AG09319 (cell line): Measurements from ENCODE around the gene RPS5.

Experiments
- DNase-seq: peaks from one replicate; pipeline ENCODE4 v3.0.0-alpha.2; 2010; ENCODE audit warnings: low read depth; ENCODE audit errors: extremely low read depth
- CTCF ChIP-seq: IDR thresholded peaks from 2 replicates; pipeline ENCODE4 v1.5.1; 2011; ENCODE audit warnings: low read depth, mild to moderate bottlenecking, inconsistent platforms, low read length, moderate library complexity

The RPS5 gene

GRCh38 chr19:58354478-58355030, 32.5 kb upstream of the RPS5 start:
- TF ChIP-seq CTCF = no peak
- DNase-seq = no peak

DNA sequence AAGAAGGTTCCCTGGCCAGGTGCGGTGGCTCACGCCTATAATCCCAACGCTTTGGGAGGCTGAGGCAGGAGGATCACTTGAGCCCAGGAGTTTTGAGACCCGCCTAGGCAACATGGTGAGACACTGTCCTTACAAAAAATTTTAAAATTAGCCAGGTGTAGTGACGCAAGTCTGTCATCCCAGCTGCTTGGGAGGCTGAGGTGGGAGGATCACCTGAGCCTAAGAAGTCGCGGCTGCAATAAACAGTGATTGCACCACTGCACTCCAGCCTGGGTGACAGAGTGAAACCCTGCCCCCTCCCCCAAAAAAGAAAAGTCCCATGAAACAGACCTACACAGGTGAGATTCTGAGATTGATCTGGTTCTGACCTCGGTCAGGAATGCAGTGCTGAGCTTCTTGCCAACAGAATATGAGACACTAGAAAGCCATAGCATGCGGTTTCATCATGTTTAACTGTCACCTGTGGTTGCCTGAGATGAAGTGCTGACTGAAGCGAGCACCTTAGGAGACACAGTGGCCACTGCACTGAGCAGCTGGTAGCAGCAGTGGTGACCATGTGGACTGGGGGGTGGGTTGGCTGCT, 31.8 kb upstream of the RPS5 start:
- DNase-seq = no peak
- no peak for TF ChIP-seq CTCF

DNA sequence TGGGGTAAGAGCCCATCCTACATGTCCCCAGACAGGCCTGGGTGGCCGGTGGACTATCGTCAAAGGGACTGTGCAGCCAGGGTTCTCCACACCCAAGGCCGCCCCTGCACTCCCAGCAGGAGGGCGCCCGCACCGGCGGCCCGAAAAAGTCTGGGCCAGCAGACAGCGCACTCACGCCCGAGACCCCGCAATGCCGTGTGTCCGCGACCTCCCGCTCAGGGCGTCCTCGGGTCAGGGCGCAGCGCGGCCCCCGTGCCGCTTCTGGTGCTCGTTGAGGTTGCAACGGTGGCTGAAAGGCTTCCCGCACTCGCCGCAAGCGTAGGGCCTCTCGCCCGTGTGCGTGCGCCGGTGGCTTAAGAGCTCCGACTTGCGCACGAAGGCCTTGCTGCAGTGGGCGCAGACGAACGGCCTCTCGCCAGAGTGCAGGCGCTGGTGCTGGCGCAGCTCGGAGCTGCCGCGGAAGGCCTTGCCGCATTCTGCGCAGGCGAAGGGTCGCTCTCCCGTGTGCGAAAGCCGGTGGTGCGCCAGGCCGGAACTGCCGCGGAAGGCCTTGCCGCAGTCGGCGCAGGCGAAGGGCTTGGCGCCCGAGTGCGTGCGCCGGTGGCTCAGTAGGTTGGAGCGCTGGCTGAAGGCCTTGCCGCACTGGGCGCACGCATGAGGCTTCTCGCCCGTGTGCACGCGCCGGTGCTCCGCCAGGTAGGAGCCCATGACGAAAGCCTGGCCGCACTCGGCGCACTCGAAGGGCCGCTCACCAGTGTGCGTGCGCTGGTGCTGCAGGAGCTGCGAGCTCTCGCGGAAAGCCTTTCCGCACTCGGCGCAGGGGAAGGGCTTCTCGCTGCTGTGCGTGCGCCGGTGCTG, 30.9 kb upstream of the RPS5 start:
- no peak for DNase-seq

GRCh38 chr19:58356766-58357480, 30.1 kb upstream of the RPS5 start:
- DNase-seq = no peak
- TF ChIP-seq CTCF = no peak

More for the DNA sequence above, 30.9 kb upstream of the RPS5 start:
- TF ChIP-seq CTCF = no peak

DNA sequence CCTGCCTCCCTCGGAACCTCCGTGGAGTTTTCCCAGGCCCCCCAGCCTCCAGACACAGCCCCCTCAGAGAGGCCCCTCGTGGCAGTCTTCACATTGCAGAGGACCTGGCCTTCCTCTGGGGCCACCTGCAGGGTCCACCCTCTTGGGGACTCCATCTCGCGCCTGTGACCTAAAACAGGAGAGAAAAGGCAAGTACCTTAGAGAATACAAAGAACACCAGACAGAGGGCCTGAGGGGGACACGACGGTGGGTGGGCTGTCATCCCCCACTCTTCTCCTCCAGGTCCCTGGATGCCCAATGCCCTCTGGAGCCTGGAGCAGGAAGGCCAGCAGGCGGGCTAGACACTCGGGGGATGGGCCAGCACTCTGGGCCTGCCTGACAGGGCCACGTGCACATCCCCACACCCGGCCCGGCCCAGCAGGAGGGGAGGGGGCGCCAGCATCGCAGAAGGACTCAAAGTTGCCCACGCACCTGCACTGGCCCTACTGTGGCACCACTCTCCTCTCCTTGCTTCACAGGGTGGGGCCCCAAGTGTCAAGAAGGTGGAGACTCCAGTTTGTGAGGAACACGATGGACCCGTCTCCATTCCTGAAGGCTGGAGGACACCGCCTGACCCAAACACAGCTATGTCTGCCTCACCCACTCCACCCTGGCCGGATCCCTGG, 29.5 kb upstream of the RPS5 start:
- no peak for DNase-seq
- no peak for TF ChIP-seq CTCF

GRCh38 chr19:58361900-58362271, 25.2 kb upstream of the RPS5 start:
- no peak for DNase-seq
- TF ChIP-seq CTCF = no peak; the same call in none of the 2 replicates
